Renal cortical epithelial cell (primary cell): ENCODE measurements around the gene BTF3. TPM values are rescaled to one million over a fixed set of nuclear protein-coding genes. Genes with fewer than 3 reads are reported as not detected.

Source experiments
- DNase-seq: peaks from one replicate; pipeline ENCODE4 v3.0.0-alpha.2; 2011; ENCODE audit warnings: low read depth
- total RNA-seq: library from RNA; depleted of rRNA; stranded (reverse); fragments of >200 nt; gene quantifications from 2 replicates; pipeline ENCODE4 v1.2.3, GENCODE V29; 2014

The BTF3 gene
- total RNA-seq, 1 donor from 2014 or later = 336 TPM

GRCh38 chr5:73522989-73523388, 24.7 kb downstream of the BTF3 start:
- no peak for DNase-seq

- no peak for DNase-seq
Observed at GRCh38 chr5:73523861-73524260, 25.6 kb downstream of the BTF3 start.

- DNase-seq = no peak
Observed at GRCh38 chr5:73525606-73526203, 27.5 kb downstream of the BTF3 start.

- DNase-seq = no peak
Observed at GRCh38 chr5:73528248-73528647, 30.0 kb downstream of the BTF3 start.

- no peak for DNase-seq
Observed at GRCh38 chr5:73529081-73529480, 30.8 kb downstream of the BTF3 start.

GRCh38 chr5:73531356-73531755, 33.1 kb downstream of the BTF3 start:
- peak; percentile 29 for DNase-seq

- DNase-seq = no peak
Observed at GRCh38 chr5:73532195-73532594, 34.0 kb downstream of the BTF3 start.

- DNase-seq = no peak
Observed at GRCh38 chr5:73534011-73534644, 35.9 kb downstream of the BTF3 start.

GRCh38 chr5:73534971-73535370, 36.7 kb downstream of the BTF3 start:
- no peak for DNase-seq

GRCh38 chr5:73539730-73540129, 41.5 kb downstream of the BTF3 start:
- DNase-seq = no peak

GRCh38 chr5:73540192-73540591, 42.0 kb downstream of the BTF3 start:
- DNase-seq = peak; percentile 88

- no peak for DNase-seq
Observed at GRCh38 chr5:73542020-73542419, 43.8 kb downstream of the BTF3 start.

- DNase-seq = peak; percentile 27
Observed at GRCh38 chr5:73544429-73545402, 46.5 kb downstream of the BTF3 start.

- no peak for DNase-seq
Observed at GRCh38 chr5:73545403-73545779, 47.1 kb downstream of the BTF3 start.

- DNase-seq = no peak
Observed at GRCh38 chr5:73550016-73550415, 51.8 kb downstream of the BTF3 start.

- no peak for DNase-seq
Observed at GRCh38 chr5:73552642-73553041, 54.4 kb downstream of the BTF3 start.

Other genes with a start within 250 kb of the BTF3 start
- gene FOXD1, start 49.7 kb upstream of the BTF3 start, total RNA-seq = 7.3 and 9.6 TPM in 2 replicates
- 19.0 and 21.0 TPM in 2 replicates for gene ANKRA2, start 67.2 kb downstream of the BTF3 start, total RNA-seq
- 22.2 and 24.0 TPM in 2 replicates for gene UTP15, start 67.3 kb downstream of the BTF3 start, total RNA-seq
- 74.5 and 112 TPM in 2 replicates for gene ARHGEF28, start 127.8 kb downstream of the BTF3 start, total RNA-seq